Motor neuron (in vitro differentiated cells): ENCODE measurements around the gene LYRM1. TPM values are rescaled to one million over a fixed set of nuclear protein-coding genes. Genes with fewer than 3 reads are reported as not detected.

Source experiments
- ATAC-seq, 8 experiments: fragments of 200-7000 bp; cut with Tn5 transposase; replicated peaks in 6 of 8; 2 replicates each; pipeline ENCODE4 v1.8.0; 2021; ENCODE audit warnings: mild to moderate bottlenecking in 8 of 8, moderate library complexity in 8 of 8
- H3K27ac ChIP-seq, 2 donors: fragments of 250-450 bp; sonication (Bioruptor Pico); 2 replicates each; pipeline ENCODE4 v1.9.0; 2021; ENCODE audit warnings: antibody characterized with exemption in 2 of 2, mild to moderate bottlenecking in 2 of 2, moderate library complexity in 1 of 2
- H3K4me1 ChIP-seq, 2 donors: fragments of 250-450 bp; sonication (Bioruptor Pico); replicated peaks in 1 of 2; 2 replicates each; pipeline ENCODE4 v1.6.1; 2021; ENCODE audit warnings: antibody characterized with exemption in 2 of 2, mild to moderate bottlenecking in 2 of 2, moderate library complexity in 1 of 2
- H3K4me3 ChIP-seq, 5 donors: fragments of 250-450 bp; sonication (Bioruptor Pico); 2 replicates each; pipeline ENCODE4 v1.9.0; 2021; ENCODE audit warnings: antibody characterized with exemption in 5 of 5, mild to moderate bottlenecking in 5 of 5, moderate library complexity in 4 of 5
- WGBS, 10 experiments: fragments of 450-650 bp; shearing (Covaris generic); methylation state at CpG; one replicate each; pipeline ENCODE4 v1.0.0; 2022; 5-methylcytosine and 5-hydroxymethylcytosine counted together
- in situ Hi-C, 9 experiments: fragments of 400-800 bp; cut with MboI; loops; one replicate each; pipeline ENCODE4 v1.15.0; 2021; ENCODE audit warnings: low sequenced_read_pairs in 9 of 9, low pct_unique_long_range_greater_than_20kb in 2 of 9; ENCODE audit not compliant: unreplicated experiment in 9 of 9
- total RNA-seq, 8 experiments: library from RNA; unstranded; fragments of 300-600 nt; gene quantifications; 2 replicates each; pipeline versions ENCODE4 v1.2.3 to v1.2.4, GENCODE V29; 2022

Gene LYRM1
- total RNA-seq, 8 experiments from 2014 or later = 22.5 to 71.4 (median 53.2) TPM

GRCh38 chr16:20897253-20897897 is 3.2 kb upstream of the LYRM1 start:
- no peak overlapping the region for H3K27ac ChIP-seq
- WGBS, 10 experiments = 80 to 100% (median 96%) methylated on average over 1 to 4 of the region's 4 CpGs; no CpG with 5 or more reads in 2 of the 10 experiments
- no peak overlapping the region for H3K4me3 ChIP-seq
- H3K4me1 ChIP-seq = peaks cover 11 to 13% of the 10 kb centered on the region in 2 donors
- in situ Hi-C loops = no loop called here
- no peak for ATAC-seq

GRCh38 chr16:20897922-20898321 is 2.6 kb upstream of the LYRM1 start:
- WGBS, 10 experiments = 60 to 100% (median 83%) methylated on average over 1 to 3 of the region's 3 CpGs; no CpG with 5 or more reads in 1 of the 10 experiments
- H3K4me3 ChIP-seq = peak overlapping the region in 1 of 5 donors; percentile 67
- in situ Hi-C loops = no loop called here
- no peak overlapping the region for H3K27ac ChIP-seq
- no peak for ATAC-seq
- H3K4me1 ChIP-seq = peaks cover 11 to 15% of the 10 kb centered on the region in 2 donors

- Histone ChIP-seq H3K4me1 (peaks cover 11 to 15% of the 10 kb centered on the region in 2 donors), H3K4me3 (peak overlapping the region; percentile 48 to 67 (median 59)), H3K27ac (peak overlapping the region in 1 of 2 donors; percentile 99)
- WGBS, 10 experiments = 0 to 19% (median 11%) methylated on average over 2 to 5 of the region's 5 CpGs; no CpG with 5 or more reads in 1 of the 10 experiments
- in situ Hi-C loops = no loop called here
- peak in 3 of 8 experiments; percentile 1 to 3 (median 3) for ATAC-seq
Observed at GRCh38 chr16:20899071-20899470, 1.5 kb upstream of the LYRM1 start.

GRCh38 chr16:20899477-20900298 is 883 bp upstream of the LYRM1 start:
- WGBS, 10 experiments = 0% methylated on average over 1 of the region's 23 CpGs; no CpG with 5 or more reads in 9 of the 10 experiments
- peak in 5 of 8 experiments; percentile 0 to 9 (median 2) for ATAC-seq
- Histone ChIP-seq H3K27ac (peak overlapping the region; percentile 99), H3K4me1 (peaks cover 11 to 18% of the 10 kb centered on the region in 2 donors), H3K4me3 (peak overlapping the region; percentile 48 to 67 (median 59))
- in situ Hi-C loops = no loop called here

- peak overlapping the region; percentile 99 for H3K27ac ChIP-seq
- peak in 4 of 8 experiments; percentile 1 to 6 (median 5) for ATAC-seq
- H3K4me3 ChIP-seq = peak overlapping the region; percentile 48 to 67 (median 59)
- peaks cover 11 to 24% of the 10 kb centered on the region in 2 donors for H3K4me1 ChIP-seq
- 0% methylated on average over 1 to 3 of the region's 20 CpGs; no CpG with 5 or more reads in 7 of the 10 experiments for WGBS, 10 experiments
- in situ Hi-C loops = no loop called here
Observed at GRCh38 chr16:20901068-20901435, 481 bp downstream of the LYRM1 start.

GRCh38 chr16:20901436-20902112 is 1.0 kb downstream of the LYRM1 start:
- Histone ChIP-seq H3K4me3 (peak overlapping the region; percentile 48 to 67 (median 59)), H3K4me1 (peaks cover 11 to 24% of the 10 kb centered on the region in 2 donors), H3K27ac (peak overlapping the region; percentile 99)
- ATAC-seq = peak in 3 of 8 experiments; percentile 2 to 8 (median 3)
- WGBS, 10 experiments = 0 to 69% (median 39%) methylated on average over 1 to 14 of the region's 27 CpGs
- in situ Hi-C loops = no loop called here

- in situ Hi-C loops = no loop called here
- peak overlapping the region in 1 of 5 donors; percentile 64 for H3K4me3 ChIP-seq
- no peak for ATAC-seq
- no peak overlapping the region for H3K27ac ChIP-seq
- H3K4me1 ChIP-seq = peaks cover 11 to 24% of the 10 kb centered on the region in 2 donors
- 80 to 100% (median 92%) methylated on average over 1 to 6 of the region's 6 CpGs; no CpG with 5 or more reads in 1 of the 10 experiments for WGBS, 10 experiments
Observed at GRCh38 chr16:20902426-20902825, 1.9 kb downstream of the LYRM1 start.

- Histone ChIP-seq H3K4me1 (peaks cover 11 to 24% of the 10 kb centered on the region in 2 donors), H3K27ac (no peak overlapping the region), H3K4me3 (no peak overlapping the region)
- 72 to 100% (median 90%) methylated on average over 1 to 4 of the region's 5 CpGs; no CpG with 5 or more reads in 3 of the 10 experiments for WGBS, 10 experiments
- in situ Hi-C loops = no loop called here
- ATAC-seq = no peak
Observed at GRCh38 chr16:20903116-20903898, 2.7 kb downstream of the LYRM1 start.

- in situ Hi-C loops = no loop called here
- WGBS, 10 experiments = 54 to 96% (median 66%) methylated on average over 2 to 5 of the region's 5 CpGs
- ATAC-seq = no peak
- peaks cover 5 to 19% of the 10 kb centered on the region in 2 donors for H3K4me1 ChIP-seq
- no peak overlapping the region for H3K27ac ChIP-seq
- H3K4me3 ChIP-seq = no peak overlapping the region
Observed at GRCh38 chr16:20903899-20904506, 3.4 kb downstream of the LYRM1 start.

- no peak for ATAC-seq
- 30 to 100% (median 82%) methylated on average over 1 to 3 of the region's 3 CpGs; no CpG with 5 or more reads in 1 of the 10 experiments for WGBS, 10 experiments
- Histone ChIP-seq H3K4me1 (peaks cover 5 to 18% of the 10 kb centered on the region in 2 donors), H3K4me3 (no peak overlapping the region), H3K27ac (no peak overlapping the region)
- in situ Hi-C loops = no loop called here
Observed at GRCh38 chr16:20904507-20905081, 4.0 kb downstream of the LYRM1 start.

GRCh38 chr16:20905576-20905975 is 5.0 kb downstream of the LYRM1 start:
- ATAC-seq = no peak
- Histone ChIP-seq H3K4me3 (no peak overlapping the region), H3K4me1 (peaks cover 5 to 18% of the 10 kb centered on the region in 2 donors), H3K27ac (no peak overlapping the region)
- in situ Hi-C loops = no loop called here
- WGBS, 10 experiments = 33 to 100% (median 74%) methylated on average over 1 to 3 of the region's 3 CpGs; no CpG with 5 or more reads in 7 of the 10 experiments
